Keratinocyte (primary cell): ENCODE results near the gene ARHGAP10. TPM values are rescaled to one million over a fixed set of nuclear protein-coding genes. Genes with fewer than 3 reads are reported as not detected.

Source experiments
- DNase-seq: peaks from one replicate; pipeline ENCODE4 v3.0.0-alpha.2; 2011; ENCODE audit warnings: low read depth, missing footprints, low spot score
- FAIRE-seq: peaks from 2 replicates; lab custom pipeline; 2011; peaks lifted over from hg19 to GRCh38; lab: Jason Lieb, UNC
- H2AFZ ChIP-seq: 2 replicates; pipeline ENCODE4 v1.6.0; 2012; ENCODE audit warnings: low read length, control low read depth, inconsistent platforms; ENCODE audit not compliant: control insufficient read depth
- H3K27ac ChIP-seq: 2 replicates; pipeline ENCODE4 v1.5.1; 2011; ENCODE audit warnings: low read length; ENCODE audit not compliant: control insufficient read depth, insufficient read depth
- H3K27me3 ChIP-seq: 3 replicates; pipeline ENCODE4 v1.6.0; 2011; ENCODE audit warnings: low read length; ENCODE audit not compliant: control insufficient read depth, insufficient read depth; ENCODE audit errors: extremely low read depth
- H3K36me3 ChIP-seq, 2 experiments: 2 replicates in 1 of 2; 3 replicates in 1 of 2; pipeline ENCODE4 v1.5.1; 2011; ENCODE audit warnings: low read length in 2 of 2, mild to moderate bottlenecking in 1 of 2; ENCODE audit not compliant: control insufficient read depth in 2 of 2, insufficient read depth in 2 of 2; ENCODE audit errors: extremely low read depth in 1 of 2
- H3K4me1 ChIP-seq: 3 replicates; pipeline ENCODE4 v1.5.1; 2011; ENCODE audit warnings: low read length; ENCODE audit not compliant: control insufficient read depth, insufficient read depth; ENCODE audit errors: extremely low read depth
- H3K4me2 ChIP-seq: 3 replicates; pipeline ENCODE4 v1.6.0; 2011; ENCODE audit warnings: low read depth, low read length; ENCODE audit not compliant: control insufficient read depth, insufficient read depth; ENCODE audit errors: extremely low read depth
- H3K4me3 ChIP-seq, 3 experiments: fragments of 200-600 bp in 1 of 3; sonication (generic) in 1 of 3; 2 replicates in 2 of 3; 3 replicates in 1 of 3; pipeline ENCODE4 v1.5.1; 2011 to 2016; ENCODE audit warnings: low read length in 3 of 3, mild to moderate bottlenecking in 3 of 3, control low read depth in 2 of 3, inconsistent platforms in 1 of 3, low read depth in 1 of 3, mixed read lengths in 1 of 3, mixed run types in 1 of 3, moderate library complexity in 1 of 3; ENCODE audit not compliant: control insufficient read depth in 2 of 3, insufficient read depth in 2 of 3; ENCODE audit errors: extremely low read depth in 1 of 3
- H3K79me2 ChIP-seq: 2 replicates; pipeline ENCODE4 v1.6.0; 2012; ENCODE audit warnings: low read length; ENCODE audit not compliant: control insufficient read depth, insufficient read depth
- H3K9ac ChIP-seq: 3 replicates; pipeline ENCODE4 v1.6.0; 2011; ENCODE audit warnings: low read length; ENCODE audit not compliant: control insufficient read depth, insufficient read depth; ENCODE audit errors: extremely low read depth
- H3K9me1 ChIP-seq: 3 replicates; pipeline ENCODE4 v1.6.0; 2011; ENCODE audit warnings: low read length; ENCODE audit not compliant: control insufficient read depth, insufficient read depth; ENCODE audit errors: extremely low read depth
- H3K9me3 ChIP-seq: 2 replicates; pipeline ENCODE4 v1.5.1; 2012; ENCODE audit warnings: low read depth, low read length; ENCODE audit not compliant: control insufficient read depth
- H4K20me1 ChIP-seq: 3 replicates; pipeline ENCODE4 v1.6.0; 2011; ENCODE audit warnings: low read length; ENCODE audit not compliant: control insufficient read depth, insufficient read depth; ENCODE audit errors: extremely low read depth
- EZH2 ChIP-seq: IDR thresholded peaks from one replicate; pipeline ENCODE4 v1.6.1; 2012; ENCODE audit warnings: inconsistent platforms, mild to moderate bottlenecking, low read length, moderate library complexity
- dilution Hi-C: fragments of 300-500 bp; cut with MboI; formaldehyde crosslinking; loops from one replicate; pipeline ENCODE4 v1.7.0; 2020; ENCODE audit warnings: low sequenced_read_pairs; ENCODE audit not compliant: extremely low pct_ligation_motif_present
- polyA plus RNA-seq, 5 experiments: library from polyadenylated mRNA; depleted of rRNA in 3 of 5; stranded (reverse) in 3 of 5; stranded (forward) in 1 of 5; unstranded in 1 of 5; fragments of >200 nt; gene quantifications; 1 replicate in 1 of 5; 2 replicates in 3 of 5; 3 replicates in 1 of 5; pipeline versions ENCODE4 v1.2.1 to v1.2.3, GENCODE V29; 2011 to 2012; ENCODE audit warnings: missing spikeins in 2 of 5, low read depth in 1 of 5, low replicate concordance in 1 of 5
- TF ChIP-seq, protein P1 (sequence below), 3 experiments: IDR thresholded peaks in 1 of 3; conservative IDR thresholded peaks in 1 of 3; optimal IDR thresholded peaks in 1 of 3; 2 replicates in 2 of 3; 3 replicates in 1 of 3; pipeline versions ENCODE3 to v1.5.1; 2011; ENCODE audit warnings: low read length in 3 of 3, mild to moderate bottlenecking in 3 of 3, moderate library complexity in 2 of 3, control low read depth in 1 of 3, inconsistent platforms in 1 of 3; ENCODE audit not compliant: insufficient read depth in 2 of 3; ENCODE audit errors: extremely low read depth in 1 of 3

ARHGAP10 gene
- polyA plus RNA-seq, 1 donor (not counting 4 experiments of a cell fraction or from before 2014, with no cell fraction given), result 18.7 TPM

GRCh38 chr4:148034813-148035212, 302.9 kb downstream of the ARHGAP10 start:
- H3K9me3 ChIP-seq, result no peaks in the 10 kb centered on the region
- H3K79me2 ChIP-seq, result no peaks in the 10 kb centered on the region
- H3K4me2 ChIP-seq, result no peak overlapping the region
- no peaks in the 10 kb centered on the region for H3K27me3 ChIP-seq
- no peak overlapping the region for H3K27ac ChIP-seq
- H3K9me1 ChIP-seq, result no peaks in the 10 kb centered on the region
- TF ChIP-seq EZH2, result no peak
- TF ChIP-seq, protein P1, sequence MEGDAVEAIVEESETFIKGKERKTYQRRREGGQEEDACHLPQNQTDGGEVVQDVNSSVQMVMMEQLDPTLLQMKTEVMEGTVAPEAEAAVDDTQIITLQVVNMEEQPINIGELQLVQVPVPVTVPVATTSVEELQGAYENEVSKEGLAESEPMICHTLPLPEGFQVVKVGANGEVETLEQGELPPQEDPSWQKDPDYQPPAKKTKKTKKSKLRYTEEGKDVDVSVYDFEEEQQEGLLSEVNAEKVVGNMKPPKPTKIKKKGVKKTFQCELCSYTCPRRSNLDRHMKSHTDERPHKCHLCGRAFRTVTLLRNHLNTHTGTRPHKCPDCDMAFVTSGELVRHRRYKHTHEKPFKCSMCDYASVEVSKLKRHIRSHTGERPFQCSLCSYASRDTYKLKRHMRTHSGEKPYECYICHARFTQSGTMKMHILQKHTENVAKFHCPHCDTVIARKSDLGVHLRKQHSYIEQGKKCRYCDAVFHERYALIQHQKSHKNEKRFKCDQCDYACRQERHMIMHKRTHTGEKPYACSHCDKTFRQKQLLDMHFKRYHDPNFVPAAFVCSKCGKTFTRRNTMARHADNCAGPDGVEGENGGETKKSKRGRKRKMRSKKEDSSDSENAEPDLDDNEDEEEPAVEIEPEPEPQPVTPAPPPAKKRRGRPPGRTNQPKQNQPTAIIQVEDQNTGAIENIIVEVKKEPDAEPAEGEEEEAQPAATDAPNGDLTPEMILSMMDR (optimal IDR thresholded peaks at IDR 0.05 in 1 of 3, IDR thresholded peaks at IDR 0.05 in 1 of 3, conservative IDR thresholded peaks at IDR 0.05 in 1 of 3; ENCODE audit: extremely low read depth in 1 of 3, insufficient read depth in 2 of 3, low read length in 3 of 3), result no peak
- H4K20me1 ChIP-seq, result no peaks in the 10 kb centered on the region
- no peak overlapping the region for H2AFZ ChIP-seq
- no peaks in the 10 kb centered on the region for H3K4me1 ChIP-seq
- no peaks in the 10 kb centered on the region for H3K36me3 ChIP-seq
- H3K9ac ChIP-seq, result no peak overlapping the region
- FAIRE-seq (no peak), DNase-seq (no peak)
- dilution Hi-C loops, result no loop called here
- H3K4me3 ChIP-seq, result no peak overlapping the region

GRCh38 chr4:148041606-148042329, 309.9 kb downstream of the ARHGAP10 start:
- H3K79me2 ChIP-seq, result no peaks in the 10 kb centered on the region
- H3K27me3 ChIP-seq, result no peaks in the 10 kb centered on the region
- H3K27ac ChIP-seq, result no peak overlapping the region
- no peak overlapping the region for H3K4me2 ChIP-seq
- H3K9me3 ChIP-seq, result no peaks in the 10 kb centered on the region
- no peak overlapping the region for H2AFZ ChIP-seq
- no peaks in the 10 kb centered on the region for H3K36me3 ChIP-seq
- no peaks in the 10 kb centered on the region for H4K20me1 ChIP-seq
- TF ChIP-seq EZH2, result no peak
- TF ChIP-seq, protein P1 (optimal IDR thresholded peaks at IDR 0.05 in 1 of 3, IDR thresholded peaks at IDR 0.05 in 1 of 3, conservative IDR thresholded peaks at IDR 0.05 in 1 of 3; ENCODE audit: extremely low read depth in 1 of 3, insufficient read depth in 2 of 3, low read length in 3 of 3), result no peak
- no peak for FAIRE-seq
- H3K9me1 ChIP-seq, result peaks cover 3% of the 10 kb centered on the region
- H3K4me1 ChIP-seq, result no peaks in the 10 kb centered on the region
- no peak for DNase-seq
- dilution Hi-C loops, result no loop called here
- H3K4me3 ChIP-seq, result no peak overlapping the region
- H3K9ac ChIP-seq, result no peak overlapping the region
